Measurements from ENCODE around the gene GSK3A.

DNA sequence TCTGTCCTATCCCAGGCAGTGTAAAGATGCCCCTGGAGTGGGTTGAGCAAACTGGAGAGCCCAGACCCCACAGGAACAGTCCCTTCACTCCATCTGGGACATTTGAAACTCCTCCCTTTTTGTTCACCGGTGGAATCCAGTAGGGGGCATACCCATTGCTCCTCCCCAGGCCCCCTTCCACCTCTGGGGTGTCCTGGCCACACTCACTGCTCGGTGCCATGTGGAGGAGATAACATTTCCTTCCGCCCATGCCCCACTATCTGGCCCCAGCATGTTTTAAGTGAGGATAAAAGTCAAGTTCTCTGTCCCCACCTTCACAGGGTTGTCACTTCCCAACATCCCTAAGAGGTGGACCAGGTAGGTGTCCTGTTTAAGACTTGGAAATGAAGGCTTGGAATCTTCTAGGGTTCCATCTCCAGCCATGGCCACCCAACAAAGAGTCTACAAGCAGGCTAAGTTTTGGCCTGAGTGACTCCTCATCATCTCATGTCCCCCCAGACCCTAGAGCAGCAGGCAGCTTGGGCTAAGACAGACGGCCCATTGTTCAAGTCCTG is 13.0 kb downstream of the GSK3A start:
- peak; percentile 40; the same call in 1 of the 2 replicates for TF ChIP-seq POLR2A (IDR thresholded peaks at IDR 0.05; ENCODE audit: low read depth, low read length)
- TF ChIP-seq TAF1 (IDR thresholded peaks at IDR 0.05; ENCODE audit: low read depth, low read length): no peak

Data from GM12891 (cell line).